ENCODE data around the gene IGFBP6.
A peak's percentile ranks its signal among the peaks of the same experiment; 100 is the strongest.
"Not testable (repeated sequence)": the region's sequence is repeated elsewhere in the genome, so short reads cannot be mapped to it uniquely, and the experiment has no call there.

The IGFBP6 gene

DNA sequence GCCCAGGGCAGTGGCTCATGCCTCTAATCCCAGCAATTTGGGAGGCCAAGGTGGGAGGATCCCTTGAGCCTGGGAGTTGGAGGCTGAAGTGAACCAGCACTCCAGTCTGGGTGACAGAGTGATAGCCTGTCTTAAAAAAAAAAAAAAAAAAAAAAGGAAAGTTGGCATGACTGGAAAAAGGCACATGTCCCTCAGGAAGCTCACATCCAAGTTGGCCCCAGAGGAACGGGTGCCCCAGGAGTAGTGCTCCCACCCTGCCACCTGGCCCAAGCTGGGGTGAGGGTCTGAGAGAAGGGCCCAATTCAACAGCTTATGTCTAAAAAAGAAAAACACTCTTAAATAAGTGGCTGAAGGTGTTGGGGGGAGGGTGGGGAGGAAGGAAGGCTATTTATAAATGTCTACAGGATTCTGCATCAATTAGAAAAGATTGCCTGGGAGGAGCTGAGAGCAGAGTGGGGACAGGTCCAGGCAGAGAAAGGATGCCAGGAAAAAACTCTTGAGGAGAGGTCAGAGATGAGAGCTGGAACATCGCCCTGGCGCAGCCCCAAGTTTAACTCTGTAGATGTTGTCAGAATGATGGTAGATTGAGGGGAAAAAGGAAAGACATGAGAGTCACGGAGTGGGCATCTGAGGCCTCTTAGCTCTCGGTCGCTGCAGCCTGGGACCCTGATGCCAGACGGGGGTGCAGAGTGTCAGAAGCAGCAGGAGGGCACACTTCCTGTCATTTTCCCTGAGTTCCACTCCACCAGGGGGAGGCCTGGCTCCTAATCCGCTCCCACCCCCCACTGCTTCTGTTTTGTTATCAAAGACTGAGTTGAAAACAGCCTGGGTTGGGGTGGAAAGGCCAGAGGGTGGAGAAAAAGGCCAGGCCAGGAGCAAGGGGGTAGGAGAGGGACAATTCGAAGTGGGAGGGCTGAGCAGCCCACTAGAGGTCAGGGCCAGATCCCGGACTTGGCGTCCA, 25.6 kb upstream of the IGFBP6 start:
- DNase-seq: no peak

DNA sequence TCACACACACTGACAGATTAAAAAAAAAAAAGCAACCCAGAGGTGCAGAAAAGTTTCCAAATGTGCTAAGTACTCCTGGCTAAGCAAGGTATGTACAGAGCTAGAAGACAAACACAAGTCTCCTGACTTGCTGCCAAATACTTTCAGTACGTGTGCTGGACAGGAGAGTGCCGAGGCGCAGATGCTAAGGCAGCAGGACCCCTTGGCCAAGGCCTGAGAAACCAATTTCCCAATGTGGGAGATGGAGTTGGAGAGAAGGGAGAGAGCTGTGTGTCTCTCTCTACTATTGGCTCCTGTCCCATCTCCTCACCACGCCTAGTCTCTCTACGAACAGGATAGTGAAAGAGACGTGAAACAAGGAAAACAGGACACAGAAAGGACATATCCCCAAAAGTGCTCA, 23.6 kb upstream of the IGFBP6 start:
- no peak for DNase-seq

DNA sequence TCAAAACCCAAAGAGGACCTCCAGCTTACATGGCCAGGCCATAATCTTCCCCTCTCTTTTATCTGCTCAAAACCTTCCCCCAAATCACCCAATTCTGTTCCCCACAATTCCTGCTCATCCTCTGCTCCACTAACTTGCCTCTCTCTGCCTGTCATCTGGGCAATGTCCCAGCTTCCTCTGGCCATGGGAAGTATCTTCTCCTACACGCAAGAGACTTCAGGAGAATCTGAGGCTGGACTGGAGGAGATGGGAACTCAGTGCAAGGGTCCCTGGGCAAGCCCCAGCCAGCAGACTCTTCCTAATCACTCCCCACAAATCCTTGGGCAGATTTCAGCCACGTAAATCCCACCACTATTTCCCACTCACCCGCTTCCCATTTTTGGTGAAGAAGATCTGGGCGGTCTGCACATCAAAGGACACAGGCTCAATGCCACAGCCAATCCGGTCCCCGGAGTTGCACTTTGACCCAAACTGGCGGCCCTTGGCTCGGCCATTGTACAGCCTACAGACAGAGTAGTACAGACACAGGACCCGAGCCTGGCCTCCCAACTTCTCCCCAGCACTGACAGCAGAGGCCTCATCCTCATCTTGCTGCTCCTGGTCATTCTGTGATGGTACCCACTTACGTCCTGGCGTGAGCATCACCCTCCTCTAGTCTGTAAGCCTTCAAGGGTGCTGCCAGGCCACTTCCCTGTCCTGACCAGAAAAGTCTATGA, 23.0 kb upstream of the IGFBP6 start:
- no peak for DNase-seq

DNA sequence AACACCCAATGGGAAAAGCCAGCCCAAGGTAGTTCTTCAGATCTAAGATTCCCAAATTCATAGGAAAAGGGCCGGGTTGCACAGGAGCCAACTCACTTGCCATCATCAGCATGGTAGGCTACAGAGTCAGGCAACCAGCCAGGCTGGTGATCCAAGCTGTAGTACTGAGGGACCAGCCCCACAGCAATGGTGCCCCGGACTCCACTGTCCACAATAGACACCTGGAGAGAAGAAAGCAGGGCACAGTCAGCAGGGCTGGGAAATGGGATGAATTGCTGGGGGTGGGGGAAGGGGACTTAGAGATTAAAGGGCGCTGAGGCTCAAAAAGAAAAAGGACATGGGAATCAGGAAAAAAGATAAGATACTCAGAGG, 22.5 kb upstream of the IGFBP6 start:
- no peak for DNase-seq

DNA sequence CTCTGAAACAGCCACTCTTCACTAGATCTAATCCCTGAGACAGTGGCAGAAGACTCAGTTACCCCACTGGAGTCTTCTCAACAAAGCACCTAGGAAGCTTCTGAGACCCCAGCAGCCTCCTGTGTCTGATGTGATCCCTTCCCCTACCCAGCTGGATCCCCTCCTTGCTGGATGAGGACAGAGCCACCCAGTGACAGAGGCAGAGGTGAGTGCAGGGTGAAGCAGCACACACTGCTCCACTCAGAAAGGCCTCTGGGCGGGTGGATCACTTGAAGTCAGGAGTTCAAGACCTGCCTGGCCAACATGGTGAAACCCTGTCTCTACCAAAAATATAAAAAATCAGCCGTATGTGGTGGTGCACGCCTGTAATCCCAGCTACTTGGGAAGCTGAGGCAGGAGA, 21.0 kb upstream of the IGFBP6 start:
- DNase-seq: no peak

DNA sequence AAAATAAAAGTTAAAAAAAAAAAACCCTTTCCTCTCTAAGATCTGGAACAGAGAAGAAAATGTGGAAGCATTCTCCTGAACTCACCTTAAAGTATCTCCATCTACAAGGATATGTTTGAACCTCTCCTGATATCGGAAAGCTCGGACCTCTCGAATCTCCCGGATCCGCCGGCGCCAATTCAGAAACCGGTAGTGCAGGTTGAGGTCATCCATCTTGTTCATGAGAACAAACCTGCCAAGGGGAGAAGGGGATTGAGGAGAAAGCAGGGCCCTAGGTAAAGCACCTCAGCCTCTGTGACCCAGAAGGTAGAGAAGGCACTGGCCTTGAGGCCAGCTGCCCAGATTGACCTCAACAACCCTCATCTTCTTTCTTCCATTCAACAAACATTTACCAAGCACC, 20.4 kb upstream of the IGFBP6 start:
- no peak for DNase-seq

DNA sequence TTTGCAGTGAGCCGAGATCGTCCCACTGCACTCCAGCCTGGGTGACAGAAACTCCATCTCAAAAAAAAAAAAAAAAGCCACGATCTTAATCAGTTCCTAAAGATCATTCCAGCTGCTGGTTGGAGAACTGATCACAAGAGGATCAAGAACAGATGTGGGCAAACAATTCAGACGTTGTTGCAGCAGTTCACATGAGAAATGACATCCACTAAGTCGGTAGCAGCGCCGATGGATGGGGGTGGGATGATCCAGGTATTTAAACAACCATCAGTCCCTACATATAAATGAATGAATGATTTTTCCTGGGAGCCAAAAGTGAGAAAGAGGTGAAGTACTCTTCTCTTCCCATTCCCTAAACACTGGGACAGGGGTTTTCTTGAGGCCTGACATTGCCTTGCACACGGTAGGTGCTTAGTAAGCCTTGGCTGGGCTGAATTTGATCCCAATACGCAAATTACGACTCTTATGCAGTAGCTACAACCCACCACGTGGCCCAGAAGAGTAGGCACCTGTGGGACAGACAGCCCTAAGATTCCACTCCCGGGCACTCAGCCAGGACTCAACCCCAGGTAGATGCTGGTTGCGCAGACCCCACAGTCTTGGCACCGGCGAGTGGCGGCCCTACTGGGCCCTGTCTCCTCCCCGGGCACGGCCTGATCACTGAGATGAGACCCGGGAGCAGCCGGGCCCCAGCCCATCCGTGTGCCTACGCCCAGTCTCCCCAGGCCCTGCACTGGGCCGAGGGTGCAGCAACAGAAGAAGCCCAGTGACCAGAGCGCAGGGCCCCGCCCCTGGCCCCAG, 18.8 kb upstream of the IGFBP6 start:
- DNase-seq: peak; percentile 47

DNA sequence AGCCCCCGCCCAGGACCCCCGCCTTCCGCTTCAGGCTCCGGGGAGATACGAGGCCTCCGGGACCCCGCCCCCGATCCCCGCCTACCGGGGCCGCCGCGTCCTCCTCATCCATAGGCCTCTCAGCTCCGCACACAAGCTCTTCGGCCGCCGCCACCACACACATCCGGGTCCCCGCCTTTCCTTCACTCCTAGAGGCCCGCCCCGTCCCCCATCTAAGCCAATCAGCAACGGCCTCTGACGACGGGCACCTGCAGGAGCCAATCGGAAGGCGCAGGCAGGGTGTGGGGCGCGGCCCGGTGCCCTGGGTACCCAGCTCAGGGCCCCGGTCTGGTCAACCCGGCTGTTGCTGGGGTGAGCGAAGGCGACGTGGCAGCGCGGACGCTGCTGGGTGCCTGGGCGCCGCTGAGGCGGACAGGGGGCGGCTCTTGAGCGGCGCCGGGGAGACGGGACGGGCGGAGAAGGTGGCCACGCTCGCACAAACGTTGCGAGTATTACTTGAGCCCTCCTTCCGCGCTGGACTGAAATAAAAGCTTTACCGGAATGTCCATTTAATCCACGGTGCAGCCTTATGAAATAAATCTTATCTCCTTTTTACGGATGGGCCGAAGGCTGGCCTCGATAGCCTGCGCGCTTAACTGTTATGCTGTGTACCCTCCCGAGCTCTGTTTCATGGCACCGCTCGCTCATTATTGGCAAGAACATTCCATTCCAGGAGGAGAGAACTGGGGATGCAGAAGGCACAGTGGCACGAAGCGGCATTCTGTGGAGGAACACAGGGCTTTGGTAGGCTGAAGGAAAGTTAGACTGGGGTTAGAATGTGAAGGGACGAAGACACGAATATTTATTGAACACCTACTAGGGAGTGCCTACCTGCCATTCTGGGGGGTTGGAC, 18.0 kb upstream of the IGFBP6 start, which contains the start of gene SPRYD3:
Gene SPRYD3, minus strand, starts transcription at position 165 of the 892 bp plus-strand sequence. Its CDS starts 57 bp downstream, at position 108.
- DNase-seq: peak; percentile 96

DNA sequence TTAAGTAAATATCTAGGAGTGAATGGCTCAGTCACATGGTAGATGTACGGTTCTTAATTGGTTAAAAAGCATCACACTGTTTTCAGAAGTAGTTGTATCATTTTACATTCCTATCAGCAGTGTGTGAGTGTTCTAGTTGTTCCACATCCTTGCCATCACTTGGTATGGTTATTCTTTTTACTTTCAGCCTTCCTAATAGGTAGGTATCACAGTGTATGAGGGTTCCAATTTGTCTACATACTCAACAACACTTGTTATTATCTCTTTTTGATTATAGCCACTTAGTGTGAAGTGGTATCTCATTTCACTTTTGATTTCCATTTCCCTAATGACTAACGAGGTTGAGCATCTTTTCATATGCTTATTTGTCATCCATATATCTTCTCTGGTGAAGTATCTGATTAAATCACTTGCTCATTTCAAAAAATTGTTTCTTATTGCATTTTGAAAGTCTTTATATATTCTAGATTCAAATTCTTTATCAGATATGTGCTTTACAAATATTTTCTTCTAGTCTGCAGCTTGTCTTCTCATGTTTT, 14.8 kb upstream of the IGFBP6 start:
- no peak for DNase-seq

DNA sequence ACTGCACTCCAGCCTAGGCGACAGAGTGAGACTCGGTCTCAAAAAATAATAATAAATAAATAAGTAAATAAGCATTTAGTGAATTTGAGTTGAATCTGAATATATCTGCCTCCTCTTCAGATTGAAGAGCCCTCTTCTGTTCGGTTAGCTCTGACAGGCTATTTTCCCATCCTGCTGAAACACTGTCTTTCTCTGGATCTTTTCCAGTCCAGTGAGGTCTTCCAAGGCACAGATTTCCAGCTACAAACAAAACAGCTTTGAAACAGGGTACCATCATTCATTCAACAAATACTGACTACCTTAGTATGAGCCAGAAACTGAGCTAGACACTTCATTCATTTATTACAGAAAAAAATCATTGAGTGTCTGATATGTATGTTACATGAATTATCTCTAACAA, 11.1 kb upstream of the IGFBP6 start:
- no peak for DNase-seq

DNA sequence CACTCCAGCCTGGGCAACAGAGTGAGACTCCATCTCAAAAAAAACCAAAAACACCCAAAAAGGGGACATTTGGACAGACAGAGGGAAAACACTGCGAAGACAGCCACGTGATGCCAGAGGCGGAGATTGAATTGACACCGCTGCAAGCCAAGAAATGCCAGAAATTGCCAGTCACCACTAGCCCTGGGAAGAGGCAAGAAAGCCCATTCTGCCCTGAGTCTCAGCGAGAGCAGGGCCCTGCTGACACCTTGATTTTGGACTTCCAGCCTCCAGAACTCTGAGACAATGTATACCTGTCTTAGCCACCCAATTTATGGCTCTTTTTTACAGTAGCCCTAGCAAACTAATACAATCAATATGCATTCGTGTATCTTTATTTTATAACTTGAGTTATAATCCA, 7.4 kb upstream of the IGFBP6 start:
- DNase-seq: no peak

DNA sequence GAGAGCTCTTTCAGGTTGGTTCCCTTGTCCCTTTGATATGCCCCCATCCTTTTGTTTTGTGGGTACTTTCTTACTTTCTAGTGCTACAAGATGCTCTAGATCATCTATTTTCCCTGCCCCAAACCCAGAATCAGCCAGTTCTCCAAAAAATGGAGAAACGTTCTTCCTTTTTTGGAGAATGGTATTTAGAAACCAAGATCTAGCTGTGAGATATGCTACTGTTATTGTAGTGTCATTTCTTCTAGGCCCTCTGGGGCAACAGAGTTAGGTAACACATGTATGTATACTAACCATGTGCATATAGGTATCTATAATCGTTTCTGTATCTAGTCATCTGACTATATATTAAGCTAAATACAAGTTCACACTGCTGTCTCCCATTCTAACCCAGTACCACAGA, 6.9 kb upstream of the IGFBP6 start:
- no peak for DNase-seq

DNA sequence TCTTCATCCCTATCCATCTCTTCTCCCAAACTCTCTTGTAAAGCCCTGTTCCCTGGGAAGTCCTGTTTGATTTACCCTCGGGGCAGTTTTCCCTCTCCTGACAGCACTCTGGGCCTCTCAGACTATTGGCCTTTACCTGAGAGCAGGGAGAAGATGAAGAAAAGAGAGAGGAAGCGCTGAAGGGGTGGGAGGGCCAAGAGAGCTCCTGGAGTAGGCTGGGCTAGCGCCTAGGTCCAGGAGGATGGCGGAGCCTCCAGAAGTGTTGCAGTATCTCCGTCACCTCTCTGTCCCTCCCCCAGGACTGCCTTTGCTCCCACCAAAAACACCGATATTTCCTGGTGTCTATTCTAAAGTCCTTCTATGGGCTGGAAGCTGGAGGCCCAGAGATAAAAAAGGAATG, 5.7 kb upstream of the IGFBP6 start:
- DNase-seq: no peak

DNA sequence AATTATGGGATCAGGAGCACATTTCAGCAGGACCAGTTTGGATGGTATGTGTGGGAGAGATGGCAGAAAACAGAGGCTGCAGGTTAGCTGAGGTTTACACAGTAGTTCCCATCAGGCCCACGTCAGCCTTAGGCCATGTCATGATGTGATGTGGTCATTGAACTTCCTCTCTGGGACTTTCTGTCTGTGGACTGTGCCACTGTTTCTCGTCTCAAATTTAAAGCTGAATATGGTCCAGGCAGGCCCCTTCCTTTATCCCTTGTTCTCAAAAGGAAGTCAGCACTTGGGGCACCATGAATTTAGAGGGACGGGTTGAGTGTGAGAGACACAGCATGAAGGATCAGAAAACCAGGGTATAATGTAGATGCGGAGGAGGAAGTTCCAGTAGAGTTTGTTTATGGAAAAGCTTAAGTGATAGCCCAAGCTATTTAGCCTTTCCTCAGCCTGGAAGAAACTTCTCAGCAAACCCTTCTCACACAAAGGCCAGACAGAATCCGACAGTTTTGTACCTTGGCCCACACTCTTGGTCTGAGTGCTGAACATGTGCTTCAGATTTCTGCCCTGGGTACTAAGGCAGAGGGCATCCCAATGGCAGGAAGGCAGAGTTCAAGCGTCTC, 3.6 kb upstream of the IGFBP6 start:
- no peak for DNase-seq

DNA sequence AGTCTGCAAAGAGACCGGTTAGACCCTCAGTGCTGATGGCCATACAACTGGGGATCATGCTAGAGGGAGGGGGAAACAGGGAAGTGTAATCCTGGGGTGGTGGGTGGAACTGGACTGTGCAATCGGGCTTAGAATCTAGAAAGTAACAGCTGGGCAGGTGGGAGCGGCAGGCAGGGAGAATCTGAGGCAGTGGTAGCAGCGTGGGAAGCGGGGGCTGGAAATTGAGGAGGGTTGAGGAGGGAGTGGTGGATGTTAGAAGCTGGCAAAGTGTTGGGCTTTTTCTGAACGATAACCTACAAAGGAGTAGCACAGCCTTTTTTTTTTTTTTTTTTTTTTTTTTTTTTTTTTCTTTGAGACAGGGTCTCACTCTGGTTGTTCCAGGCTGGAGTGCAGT, 3.1 kb upstream of the IGFBP6 start:
- DNase-seq: no peak

DNA sequence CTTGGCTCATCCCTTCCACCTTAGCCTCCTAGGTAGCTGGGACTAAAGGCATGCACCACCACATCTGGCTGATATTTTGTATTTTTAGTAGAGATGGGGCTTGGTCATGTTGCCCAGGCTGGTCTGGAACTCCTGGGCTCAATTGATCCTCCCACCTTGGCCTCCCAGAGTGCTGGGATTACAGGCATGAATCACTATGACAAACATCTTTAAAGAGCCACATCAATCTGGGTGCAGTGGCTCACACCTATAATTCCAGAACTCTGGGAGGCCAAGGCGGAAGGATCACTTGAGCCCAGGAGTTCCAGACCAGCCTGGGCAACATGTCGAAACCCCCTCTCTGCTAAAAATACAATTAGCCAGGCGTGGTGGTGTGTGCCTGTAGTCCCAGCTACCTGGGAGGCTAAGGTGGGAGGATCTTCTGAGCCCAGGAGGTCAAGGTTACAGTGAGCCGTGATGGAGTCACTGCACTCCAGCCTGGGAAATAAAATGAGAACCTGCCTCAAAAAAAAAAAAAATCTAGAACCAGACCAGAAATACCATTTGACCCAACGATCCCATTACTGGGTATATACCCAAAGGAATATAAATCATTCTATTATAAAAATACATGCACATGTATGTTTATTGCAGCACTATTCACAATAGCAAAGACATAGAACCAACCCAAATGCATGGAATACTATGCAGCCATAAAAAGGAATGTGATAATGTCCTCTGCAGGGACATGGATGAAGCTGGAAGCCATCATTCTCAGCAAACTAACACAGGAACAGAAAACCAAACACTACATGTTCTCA, 2.5 kb upstream of the IGFBP6 start:
- DNase-seq: not testable (repeated sequence)

DNA sequence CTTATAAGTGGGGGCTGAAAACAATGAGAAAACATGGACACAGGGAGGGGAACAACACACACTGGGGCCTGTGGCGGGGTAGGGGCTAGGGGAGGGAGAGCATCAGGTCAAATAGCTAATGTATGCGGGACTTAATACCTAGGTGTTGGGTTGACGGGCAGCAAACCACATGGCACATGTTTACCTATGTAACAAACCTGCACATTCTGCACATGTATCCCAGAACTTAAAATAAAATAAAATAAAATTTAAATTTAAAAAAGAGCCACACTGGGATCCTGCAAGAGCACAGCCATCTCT, 1.9 kb upstream of the IGFBP6 start:
- DNase-seq: not testable (repeated sequence)

DNA sequence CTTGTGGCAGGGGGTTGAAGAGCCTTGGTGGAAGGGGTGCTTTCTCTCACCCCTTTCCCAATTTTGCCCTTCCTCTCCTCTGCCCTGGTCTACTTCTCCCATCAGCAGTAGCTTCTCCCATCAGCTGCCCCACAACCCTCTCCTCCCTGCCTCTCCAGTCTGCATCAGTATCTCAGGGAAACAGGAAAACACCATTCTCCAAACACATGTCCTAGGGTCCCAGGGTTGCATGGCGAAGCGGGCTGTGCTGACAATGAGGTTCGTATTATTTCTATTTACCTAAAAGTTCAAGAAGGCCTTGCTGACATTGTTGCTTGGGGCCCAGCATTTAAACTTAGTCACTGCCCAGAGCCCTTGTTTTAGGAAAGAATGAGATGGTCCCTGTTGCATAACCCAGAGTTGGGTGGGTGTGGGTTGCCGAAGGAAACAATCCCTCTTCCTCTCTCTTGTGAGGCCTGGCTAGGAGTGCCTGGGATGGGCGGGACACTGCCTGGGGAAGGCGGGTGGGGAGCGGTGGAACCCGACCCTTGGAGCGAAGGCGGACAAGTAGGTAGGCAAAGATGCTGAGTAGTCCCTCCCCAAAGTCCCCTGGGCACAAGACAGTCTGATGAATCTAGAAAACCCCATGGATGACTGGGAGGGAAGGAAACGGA, 1.3 kb upstream of the IGFBP6 start:
- DNase-seq: no peak

DNA sequence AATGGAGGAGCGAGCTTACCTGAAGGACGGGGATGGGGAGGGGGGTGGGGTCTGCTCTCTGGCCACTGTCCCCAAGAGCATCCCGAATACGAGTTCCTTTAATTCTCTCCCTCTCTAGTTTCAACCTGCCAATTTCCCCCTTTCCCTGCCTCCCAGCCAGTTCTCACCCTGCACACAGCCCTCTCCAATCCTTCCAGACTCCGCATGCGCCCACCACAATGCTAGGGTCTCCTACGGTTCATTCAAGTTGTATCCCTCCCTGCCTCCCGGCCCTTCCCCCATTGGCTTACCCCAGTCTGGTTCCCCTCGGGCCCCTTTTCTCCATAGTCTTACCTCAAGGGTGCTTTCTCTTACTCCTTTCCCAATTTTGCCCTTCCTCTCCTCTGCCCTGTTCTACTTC, 708 bp upstream of the IGFBP6 start:
- no peak for DNase-seq

DNA sequence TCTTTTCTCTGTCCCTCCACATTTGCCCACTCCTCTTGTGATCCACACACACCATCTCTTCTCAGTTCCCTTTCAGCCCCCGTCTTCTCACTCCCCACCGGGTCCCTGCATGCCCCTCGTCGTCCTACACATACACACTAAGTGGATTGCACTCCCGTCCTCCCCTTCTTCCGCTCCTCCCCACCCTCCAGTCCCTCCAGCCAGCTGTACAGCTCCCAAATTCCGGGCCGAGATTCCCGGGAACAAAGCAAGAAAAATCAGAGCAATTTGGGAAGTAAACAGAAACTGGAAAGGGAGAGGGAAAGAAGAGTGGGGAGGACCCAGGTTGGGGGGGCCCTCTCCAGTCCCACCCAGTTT, 282 bp upstream of the IGFBP6 start:
- no peak for DNase-seq

All from effector CD4-positive, alpha-beta T cell (primary cell).